Measurements from ENCODE around the gene MESP2.

- TF ChIP-seq CTCF (IDR thresholded peaks at IDR 0.05; ENCODE audit: low read depth, low read length, poor library complexity, severe bottlenecking) (no peak), EZH2phosphoT487 (IDR thresholded peaks at IDR 0.05; ENCODE audit: borderline replicate concordance, low read length) (no peak)
Observed at GRCh38 chr15:89815769-89816168, 39.6 kb downstream of the MESP2 start.

Data from DOHH2 (cell line).